NCI-H2029 (cell line): ENCODE data around the gene CD4.
"Not testable (repeated sequence)": the region's sequence is repeated elsewhere in the genome, so short reads cannot be mapped to it uniquely, and the experiment has no call there.

ENCODE experiments used
- DNase-seq: peaks from one replicate; lab custom pipeline; 2025; lab: John Stamatoyannopoulos, UW

Gene CD4

GRCh38 chr12:6868211-6869048 lies 79.1 kb downstream of the CD4 start:
- no peak for DNase-seq

- DNase-seq: peak; percentile 56
Observed at GRCh38 chr12:6869049-6870021, 80.0 kb downstream of the CD4 start.

DNA sequence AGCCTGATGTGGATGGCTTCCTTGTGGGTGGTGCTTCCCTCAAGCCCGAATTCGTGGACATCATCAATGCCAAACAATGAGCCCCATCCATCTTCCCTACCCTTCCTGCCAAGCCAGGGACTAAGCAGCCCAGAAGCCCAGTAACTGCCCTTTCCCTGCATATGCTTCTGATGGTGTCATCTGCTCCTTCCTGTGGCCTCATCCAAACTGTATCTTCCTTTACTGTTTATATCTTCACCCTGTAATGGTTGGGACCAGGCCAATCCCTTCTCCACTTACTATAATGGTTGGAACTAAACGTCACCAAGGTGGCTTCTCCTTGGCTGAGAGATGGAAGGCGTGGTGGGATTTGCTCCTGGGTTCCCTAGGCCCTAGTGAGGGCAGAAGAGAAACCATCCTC lies 81.0 kb downstream of the CD4 start:
- DNase-seq: not testable (repeated sequence)
